HG03135 (cell line): Measurements from ENCODE around the gene ZKSCAN1.
A peak's percentile ranks its signal among the peaks of the same experiment; 100 is the strongest.
"Not testable (repeated sequence)": the region's sequence is repeated elsewhere in the genome, so short reads cannot be mapped to it uniquely, and the experiment has no call there.

Experiments
- ATAC-seq: cut with Tn5 transposase; IDR thresholded peaks from one replicate; pipeline ENCODE4 v1.9.1; 2021; ENCODE audit warnings: mild to moderate bottlenecking, moderate library complexity; ENCODE audit not compliant: unreplicated experiment

The ZKSCAN1 gene

DNA sequence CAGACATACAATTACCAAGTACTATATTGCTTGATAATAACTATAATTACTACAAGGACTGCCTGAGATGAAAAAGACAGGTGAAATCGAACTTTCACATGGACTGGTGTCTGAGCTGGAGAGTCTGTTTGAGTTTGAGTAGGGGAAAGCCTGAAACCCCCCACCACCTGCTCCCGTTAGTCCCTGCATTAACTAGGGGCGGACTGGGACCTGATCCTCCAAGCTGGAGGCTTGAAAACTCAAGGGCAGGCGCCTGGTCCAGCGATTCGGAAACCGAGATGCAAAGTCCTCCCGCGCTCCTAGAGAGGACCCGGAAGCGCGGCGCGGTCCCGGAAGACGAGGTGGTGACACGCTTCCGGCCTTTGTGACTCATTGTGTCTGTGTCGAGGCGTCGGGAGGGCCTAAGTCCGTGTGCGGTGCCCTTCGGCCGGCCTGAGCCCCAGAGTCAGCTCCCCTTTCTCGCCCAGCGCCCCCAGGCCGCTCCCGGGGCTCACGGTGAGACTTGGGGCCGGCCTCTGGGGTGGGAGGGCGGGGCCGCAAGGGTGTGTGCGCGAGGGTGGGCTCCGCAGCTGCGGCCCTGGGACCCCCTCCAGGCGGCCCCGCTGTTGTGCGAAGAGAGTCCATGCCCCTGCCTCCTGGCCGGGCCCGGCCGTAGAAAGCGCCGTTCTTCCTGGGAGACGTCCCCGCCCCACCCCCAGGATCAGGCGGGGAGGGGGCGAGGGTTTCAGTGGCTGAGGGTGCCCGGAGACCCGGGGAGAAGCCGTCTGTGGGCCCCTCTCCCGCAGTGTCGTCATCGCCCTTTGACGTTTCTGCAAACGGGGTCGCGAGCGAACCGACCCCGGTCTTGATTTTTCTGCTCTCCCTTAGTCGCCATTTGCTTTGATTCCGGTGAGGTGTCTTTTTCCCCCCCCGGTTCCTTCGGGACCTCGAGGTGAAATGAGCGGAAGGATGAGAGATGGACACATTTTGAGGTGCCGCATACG, at the start of gene ZKSCAN1:
TSS of gene ZKSCAN1 (plus strand) at position 365 of the 983 bp plus-strand sequence. CDS start 7,911 bp downstream, outside the sequence.
- peak; percentile 97 for ATAC-seq

DNA sequence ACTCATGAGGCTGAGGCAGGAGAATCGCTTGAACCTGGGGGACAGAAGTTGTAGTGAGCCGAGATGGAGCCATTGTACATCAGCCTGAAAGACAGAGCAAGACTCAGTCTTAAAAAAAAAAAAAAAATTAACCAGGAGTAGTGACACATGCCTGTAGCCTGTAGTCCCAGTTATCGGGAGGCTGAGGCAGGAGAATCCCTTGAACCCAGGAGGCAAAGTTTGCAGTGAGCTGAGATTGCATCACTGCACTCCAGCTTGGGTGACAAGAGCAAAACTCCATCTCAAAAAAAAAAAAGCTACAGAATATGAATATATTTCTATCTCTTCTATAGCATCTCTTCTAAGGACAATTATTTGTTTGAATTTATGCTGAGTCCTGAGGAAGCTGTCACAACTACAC, 46.1 kb upstream of the ZKSCAN1 start:
- ATAC-seq = no peak

DNA sequence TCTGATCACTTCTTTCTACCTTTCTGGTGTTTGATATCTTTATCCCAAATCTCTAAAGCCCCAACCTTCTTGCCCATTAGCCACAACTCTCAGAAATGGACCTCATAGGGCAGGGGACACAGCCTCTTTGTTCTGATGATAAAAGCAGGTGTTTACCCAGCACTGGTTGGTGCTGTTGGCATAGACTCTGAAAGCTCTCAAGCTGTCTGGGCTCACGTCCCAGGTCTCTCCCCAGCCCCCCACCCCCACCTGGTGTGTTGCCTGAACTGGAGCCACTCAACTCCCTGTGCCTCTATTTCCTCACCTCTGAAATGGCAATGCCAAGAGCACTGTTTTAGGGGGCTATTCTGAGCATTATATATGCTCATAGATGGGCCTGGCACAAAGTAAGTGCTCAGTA, 45.6 kb upstream of the ZKSCAN1 start:
- ATAC-seq = not testable (repeated sequence)

DNA sequence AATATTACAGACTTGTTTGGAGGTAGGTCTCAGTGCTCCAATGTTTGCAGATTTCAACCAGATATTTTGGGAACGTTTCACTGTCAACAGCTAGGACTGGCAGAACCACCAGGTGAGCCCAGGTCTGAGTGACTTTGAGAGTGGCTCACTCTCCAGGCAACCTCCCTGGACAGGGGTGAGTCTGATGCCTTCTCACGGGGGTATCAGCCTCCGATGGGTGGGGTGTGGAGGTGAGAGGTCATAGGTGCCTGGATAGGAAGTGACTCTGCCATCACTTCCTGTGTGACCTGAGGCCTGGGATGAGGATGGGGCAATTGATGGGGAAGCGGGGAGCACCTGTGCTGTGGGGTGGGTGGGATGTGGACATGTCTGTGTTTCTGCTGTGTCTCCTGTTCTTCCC, 44.2 kb upstream of the ZKSCAN1 start:
- no peak for ATAC-seq

DNA sequence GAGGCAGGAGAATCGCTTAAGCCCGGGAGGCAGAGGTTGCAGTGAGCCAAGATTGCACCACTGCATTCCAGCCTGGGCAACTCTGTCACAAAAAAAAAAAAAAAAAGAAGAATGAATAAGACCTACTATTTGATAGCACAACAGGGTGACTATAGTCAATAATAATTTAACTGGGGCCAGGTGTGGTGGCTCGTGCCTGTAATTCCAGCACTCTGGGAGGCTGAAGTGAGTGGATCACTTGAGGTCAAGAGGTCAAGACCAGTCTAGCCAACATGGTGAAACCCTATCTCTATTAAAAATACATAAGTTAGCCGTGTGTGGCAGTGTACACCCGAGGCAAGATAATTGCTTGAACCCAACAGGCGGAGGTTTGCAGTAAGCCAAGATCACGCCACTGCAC, 41.6 kb upstream of the ZKSCAN1 start:
- not testable (repeated sequence) for ATAC-seq

DNA sequence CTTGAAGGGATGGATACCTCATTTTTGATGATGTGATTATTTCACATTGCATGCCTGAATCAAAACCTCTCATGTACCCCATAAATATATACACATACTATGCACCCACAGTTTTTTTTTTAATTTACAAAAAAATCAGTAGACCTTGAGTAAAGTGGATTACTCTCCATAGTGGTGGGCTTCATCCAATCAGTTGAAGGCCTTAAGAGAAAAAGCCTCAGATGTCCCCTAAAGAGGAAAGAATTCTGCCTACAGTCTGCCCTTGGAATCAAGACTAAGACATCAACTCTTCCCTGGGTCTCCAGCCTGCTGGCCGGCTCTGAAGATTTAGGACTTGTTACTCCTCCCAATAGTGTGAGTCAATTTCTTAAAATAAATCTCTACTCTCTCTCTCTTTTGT, 40.7 kb upstream of the ZKSCAN1 start:
- no peak for ATAC-seq

DNA sequence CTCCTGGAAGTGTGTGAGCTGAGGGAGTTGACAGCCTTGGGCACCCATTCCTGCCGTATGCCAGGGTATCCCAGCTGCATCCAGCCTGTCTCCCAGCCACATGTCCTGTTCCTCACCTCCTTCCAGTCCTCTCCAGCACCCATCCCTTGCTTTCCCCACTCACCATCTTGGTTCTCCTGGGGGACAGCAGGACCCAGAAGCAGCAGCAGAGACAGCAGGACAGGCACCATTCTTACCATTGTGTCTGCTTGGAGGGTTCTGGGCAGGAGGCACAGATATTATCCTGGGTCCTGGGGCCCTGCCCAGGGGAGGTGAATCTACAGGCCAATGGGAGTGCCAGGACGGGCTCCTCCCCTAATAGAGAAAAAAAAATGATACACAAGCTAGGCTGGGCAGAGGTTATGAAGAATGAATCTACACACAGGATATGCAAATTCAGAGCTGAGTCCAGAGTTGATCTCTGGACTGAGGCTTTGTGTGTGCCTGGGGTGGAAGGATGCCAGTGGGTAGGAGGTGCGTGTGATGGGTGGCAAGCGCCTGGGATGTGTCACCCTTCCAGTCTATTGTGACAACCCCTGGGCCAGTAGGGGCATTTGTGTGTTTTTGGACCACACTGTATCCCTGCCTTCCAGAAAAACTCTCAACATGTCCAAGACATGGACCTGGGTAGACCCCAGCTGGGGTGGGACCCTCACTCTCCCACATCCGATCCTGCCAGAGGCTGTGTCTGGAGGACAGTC, 39.4 kb upstream of the ZKSCAN1 start, which contains the start of gene AZGP1:
TSS of gene AZGP1 (minus strand) at position 250 of the 740 bp plus-strand sequence. CDS start at position 239, 11 bp downstream.
- no peak for ATAC-seq

DNA sequence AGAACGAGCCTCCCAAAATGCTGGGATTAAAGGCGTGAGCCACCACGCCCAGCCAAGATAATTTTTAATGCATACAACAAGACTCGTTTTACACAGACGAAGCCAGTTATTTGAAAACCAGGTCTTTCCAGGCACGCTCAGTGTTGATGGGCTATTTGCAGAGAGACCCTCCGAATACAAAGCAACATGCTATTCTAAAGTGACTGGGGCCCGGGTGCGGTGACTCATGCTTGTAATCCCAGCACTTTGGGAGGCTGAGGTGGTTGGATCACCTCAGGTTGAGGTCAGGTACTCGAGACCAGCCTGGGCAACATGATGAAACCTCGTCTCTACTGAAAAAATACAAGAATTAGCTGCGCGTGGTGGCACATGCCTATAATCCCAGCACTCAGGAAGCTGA, 38.8 kb upstream of the ZKSCAN1 start:
- no peak for ATAC-seq

DNA sequence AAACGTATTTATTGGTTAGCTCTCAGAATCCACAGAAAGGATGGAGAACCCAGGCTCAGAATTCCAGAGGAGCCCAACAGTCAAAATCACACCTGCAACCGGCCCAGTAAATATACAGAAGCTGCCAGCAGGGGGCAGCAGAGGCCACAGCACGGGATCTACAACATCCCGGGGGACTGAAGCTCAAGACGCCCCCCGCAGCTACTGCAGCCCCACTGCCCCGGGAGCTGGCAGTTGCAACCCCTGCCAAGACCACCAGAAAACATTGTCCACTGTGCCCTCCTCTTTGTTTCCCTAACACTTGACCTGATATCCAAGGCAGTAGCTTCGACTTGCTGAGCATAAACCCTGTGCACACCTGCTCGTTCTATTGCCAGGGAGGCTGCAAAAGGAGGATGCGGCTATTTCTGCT, 35.6 kb upstream of the ZKSCAN1 start:
- not testable (repeated sequence) for ATAC-seq

DNA sequence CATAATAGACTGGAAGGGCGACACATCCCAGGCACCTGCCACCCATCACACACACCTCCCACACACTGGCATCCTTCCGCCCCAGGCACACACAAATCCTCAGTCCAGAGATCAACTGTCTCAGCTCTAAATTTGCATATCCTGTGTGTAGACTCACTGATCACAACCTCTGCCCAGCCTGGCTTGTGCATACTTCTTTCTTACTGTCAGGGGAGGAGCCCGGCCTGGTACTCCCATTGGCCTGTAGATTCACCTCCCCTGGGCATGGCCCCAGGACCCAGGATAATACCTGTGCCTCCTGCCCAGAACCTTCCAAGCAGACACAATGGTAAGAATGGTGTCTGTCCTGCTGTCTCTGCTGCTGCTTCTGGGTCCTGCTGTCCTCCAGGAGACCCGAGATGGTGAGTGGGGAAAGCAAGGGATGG, 34.9 kb upstream of the ZKSCAN1 start:
- not testable (repeated sequence) for ATAC-seq

DNA sequence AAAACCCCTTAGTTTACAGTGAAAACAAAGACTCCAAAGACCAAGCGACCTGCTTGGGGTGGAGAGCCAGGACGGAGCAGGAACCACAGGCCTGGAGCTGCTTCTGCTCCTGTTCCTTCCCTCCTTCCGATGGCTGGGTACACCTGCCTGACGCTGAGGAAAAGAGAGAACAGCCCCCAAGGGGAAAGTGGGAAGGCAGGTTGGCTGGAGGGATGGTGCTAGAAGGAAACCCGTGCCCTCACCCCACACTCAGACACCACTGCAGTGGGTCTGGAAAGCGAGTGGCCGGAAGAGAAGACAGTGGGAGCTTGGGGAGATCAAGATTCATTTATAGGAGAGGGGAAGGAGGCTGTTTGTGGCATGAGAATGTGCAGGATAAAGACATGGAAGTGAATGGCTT, 34.3 kb upstream of the ZKSCAN1 start:
- ATAC-seq = not testable (repeated sequence)

DNA sequence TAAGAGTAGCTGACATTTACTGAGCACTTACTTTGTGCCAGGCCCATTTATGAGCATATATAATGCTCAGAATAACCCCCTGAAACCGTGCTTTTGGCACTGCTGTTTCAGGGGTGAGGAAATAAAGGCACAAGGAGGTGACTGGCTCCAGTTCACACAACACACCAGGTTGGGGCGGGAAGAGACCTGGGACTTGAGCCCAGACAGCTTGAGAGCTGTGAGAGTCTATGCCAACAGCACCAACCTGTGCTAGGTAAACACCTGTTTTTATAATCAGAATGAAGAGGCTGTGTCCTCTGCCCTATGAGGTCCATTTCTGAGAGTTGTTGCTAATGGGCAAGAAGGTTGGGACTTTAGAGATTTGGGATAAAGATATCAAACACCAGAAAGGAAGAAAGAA, 30.8 kb upstream of the ZKSCAN1 start:
- ATAC-seq = no peak

DNA sequence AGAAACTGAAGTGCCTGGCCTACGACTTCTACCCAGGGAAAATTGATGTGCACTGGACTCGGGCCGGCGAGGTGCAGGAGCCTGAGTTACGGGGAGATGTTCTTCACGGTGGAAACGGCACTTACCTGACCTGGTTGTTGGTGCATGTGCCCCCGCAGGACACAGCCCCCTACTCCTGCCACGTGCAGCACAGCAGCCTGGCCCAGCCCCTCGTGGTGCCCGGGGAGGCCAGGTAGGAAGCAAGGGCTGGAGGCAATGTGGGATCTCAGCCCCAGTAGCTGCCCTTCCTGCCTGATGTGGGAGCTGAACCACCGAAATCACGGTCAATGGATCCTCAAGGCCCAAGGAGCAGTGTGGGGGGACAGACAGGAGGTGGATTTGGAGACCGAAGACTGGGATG, 28.1 kb upstream of the ZKSCAN1 start:
- ATAC-seq = not testable (repeated sequence)

DNA sequence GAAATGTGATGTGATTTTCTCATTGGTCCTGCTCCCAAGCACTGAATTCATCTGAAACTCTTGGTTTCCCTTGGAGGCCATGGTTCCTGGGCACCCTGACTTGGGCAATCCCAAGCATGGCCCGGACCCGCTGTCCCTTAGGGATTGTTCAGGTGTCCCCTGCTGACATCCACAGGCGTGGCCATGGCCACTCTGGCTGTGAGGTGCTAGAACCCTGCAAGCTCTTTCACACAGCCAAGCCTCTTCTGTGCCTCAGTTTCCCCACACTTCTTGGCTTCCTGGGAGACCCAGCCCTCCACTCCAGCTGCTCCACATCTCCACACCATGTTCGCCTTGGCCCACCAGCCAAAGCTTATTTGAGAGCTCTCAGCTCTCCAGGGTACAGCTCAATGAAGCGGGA, 27.6 kb upstream of the ZKSCAN1 start:
- no peak for ATAC-seq

DNA sequence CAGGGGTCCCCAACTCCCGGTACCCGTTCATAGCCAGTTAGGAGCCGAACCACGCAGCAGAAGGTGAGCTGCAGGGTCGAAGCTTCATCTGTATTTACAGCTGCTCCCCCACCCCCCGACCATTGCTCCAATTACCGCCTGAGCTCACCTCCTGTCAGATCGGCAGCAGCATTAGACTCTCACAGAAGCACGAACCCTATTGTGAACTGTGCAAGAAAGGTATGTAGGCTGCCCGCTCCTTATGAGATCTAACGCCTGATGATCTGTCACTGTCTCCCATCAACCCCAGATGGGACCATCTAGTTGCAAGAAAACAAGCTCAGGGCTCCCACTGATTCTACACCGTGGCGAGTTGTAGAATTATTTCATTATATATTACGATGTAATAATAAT, 24.9 kb upstream of the ZKSCAN1 start:
- no peak for ATAC-seq

DNA sequence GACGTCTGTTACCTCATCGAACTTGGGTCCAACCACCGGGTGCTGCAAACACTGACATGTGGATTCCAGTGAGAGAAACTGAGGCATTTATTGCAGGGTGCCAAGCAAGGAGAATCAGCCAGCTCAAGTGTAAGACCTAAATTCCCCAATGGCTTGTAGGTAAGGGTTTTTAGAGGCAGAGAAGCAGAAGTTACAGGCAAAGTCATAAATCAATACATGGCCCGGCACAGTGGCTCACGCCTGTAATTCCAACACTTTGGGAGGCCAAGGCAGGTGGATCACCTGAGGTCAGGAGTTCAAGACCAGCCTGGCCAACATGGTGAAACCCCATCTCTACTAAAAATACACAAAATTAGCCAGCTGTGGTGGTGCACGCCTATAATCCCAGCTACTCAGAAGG, 23.9 kb upstream of the ZKSCAN1 start:
- not testable (repeated sequence) for ATAC-seq

DNA sequence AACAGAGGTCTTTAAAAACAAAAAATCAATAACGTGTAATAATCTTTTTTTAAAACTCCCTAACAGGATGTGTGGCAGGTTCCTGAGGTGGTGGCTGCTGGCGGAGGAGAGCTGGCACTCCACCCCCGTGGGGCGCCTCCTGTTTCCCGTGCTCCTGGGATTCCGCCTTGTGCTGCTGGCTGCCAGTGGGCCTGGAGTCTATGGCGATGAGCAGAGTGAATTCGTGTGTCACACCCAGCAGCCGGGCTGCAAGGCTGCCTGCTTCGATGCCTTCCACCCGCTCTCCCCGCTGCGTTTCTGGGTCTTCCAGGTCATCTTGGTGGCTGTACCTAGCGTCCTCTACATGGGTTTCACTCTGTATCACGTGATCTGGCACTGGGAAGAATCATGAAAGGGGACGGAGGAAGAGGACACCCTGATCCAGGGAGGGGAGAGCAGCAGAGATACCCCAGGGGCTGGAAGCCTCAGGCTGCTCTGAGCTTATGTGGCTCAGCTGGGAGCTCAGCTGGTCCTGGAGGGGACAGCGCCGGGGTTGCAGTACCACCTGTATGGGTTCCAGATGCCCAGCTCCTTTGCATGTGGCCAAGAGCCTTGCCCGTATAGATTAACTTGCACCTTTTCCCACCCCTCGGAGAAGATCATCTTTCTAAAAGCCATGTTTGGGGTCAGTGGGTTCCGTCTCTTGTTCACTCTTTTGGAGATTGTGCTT, 22.9 kb upstream of the ZKSCAN1 start:
- no peak for ATAC-seq

DNA sequence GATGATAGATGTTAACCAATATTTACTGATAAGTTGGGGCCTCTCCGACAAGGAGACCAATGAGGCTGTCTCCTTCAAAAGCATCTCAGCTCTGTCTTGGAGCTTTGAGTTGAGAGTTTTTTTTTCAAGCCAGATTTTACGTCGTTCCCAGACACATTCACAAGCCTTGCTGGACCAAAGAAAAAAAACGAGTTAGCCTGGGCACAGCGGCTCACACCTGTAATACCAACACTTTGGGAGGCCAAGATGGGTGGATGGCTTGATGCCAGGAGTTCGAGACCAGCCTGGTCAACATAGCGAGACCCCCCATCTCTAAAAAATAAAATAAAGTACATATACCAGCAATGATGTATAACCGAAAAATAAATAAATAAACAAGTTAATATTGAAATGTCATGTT, 20.6 kb upstream of the ZKSCAN1 start:
- ATAC-seq = no peak

DNA sequence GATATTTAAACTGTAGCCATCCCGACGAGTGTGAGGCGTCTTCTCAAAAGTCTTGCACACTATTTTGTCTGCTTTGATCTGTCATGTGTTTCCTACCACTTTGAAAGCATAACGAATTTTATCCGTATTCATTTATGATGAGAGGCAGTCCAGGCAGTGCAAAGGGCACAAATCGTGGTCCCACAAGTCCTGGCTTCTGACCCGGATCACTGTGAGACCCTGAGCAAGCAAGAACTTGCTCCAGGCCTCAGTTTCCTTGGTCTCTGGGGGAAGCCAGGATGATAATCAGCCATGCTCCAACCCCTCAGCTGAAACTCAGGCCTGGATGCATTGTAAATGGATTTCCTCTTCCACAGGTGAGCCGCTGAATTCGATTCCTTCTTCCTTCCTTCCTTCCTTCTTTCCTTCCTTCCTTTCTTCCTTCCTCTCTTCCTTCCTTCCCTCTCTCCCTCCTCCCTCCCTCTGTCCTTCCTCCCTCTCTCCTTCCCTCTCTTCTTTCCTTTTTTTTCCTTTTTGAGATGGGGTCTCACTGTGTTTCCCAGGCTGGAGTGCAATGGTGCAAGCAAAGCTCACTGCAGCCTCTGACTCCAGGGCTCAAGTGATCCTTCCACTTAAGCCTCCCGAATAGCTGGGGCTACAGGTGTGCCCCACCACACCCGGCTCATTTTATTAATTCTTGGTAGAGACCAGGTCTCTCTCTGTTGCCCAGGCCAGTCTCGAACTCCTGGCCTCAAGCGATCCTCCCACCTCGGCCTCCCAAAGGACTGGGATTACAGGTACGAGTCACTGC, 18.4 kb upstream of the ZKSCAN1 start:
- ATAC-seq = no peak

DNA sequence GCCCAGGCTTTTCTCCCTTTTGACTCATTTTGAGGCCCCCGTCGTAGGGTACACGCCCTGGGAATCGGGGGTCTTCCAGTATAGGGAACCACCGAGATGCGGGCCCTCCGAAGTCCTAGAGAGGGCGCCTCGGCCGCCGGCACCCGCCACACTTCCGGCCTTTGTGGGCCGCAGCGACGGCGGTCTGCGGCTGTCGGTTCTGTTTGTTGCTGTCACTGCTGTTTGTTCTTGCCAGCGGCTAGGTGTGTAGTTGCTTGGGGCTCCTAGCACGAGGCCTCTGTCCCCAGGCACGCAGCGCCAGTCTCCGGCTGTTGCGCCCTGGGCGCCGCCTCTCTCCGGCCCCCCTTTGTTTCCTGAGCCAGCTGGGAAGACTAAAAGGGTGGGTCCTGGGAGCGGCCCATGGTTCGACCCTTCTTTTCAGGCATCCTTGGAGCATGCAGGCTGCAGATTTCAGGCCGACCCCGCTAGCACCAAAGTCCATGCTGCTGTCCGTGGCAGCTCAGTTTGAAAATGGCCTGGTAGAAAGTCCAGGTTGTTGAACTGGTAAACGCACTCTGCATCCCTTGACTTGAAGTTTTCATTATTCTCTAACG, 17.8 kb upstream of the ZKSCAN1 start:
- ATAC-seq = no peak
